Smooth muscle cell (in vitro differentiated cells): Measurements from ENCODE around the gene TEAD1. TPM values are rescaled to one million over a fixed set of nuclear protein-coding genes. Genes with fewer than 3 reads are reported as not detected.
A peak's percentile ranks its signal among the peaks of the same experiment; 100 is the strongest.

Experiments
- DNase-seq: peaks from one replicate; lab custom pipeline; 2025; ENCODE audit not compliant: unreplicated experiment; lab: John Stamatoyannopoulos, UW
- H2AFZ ChIP-seq: fragments of 200-600 bp; sonication (generic); 2 replicates; pipeline ENCODE4 v1.6.0; 2016; ENCODE audit warnings: antibody characterized with exemption, low read depth, mild to moderate bottlenecking
- H3F3A ChIP-seq: fragments of 200-600 bp; sonication (generic); 2 replicates; pipeline ENCODE4 v1.6.0; 2017; ENCODE audit warnings: antibody characterized with exemption, low read depth
- H3K27ac ChIP-seq: fragments of 200-600 bp; sonication (generic); 2 replicates; pipeline ENCODE4 v1.5.1; 2016; ENCODE audit warnings: low read depth, mild to moderate bottlenecking
- H3K27me3 ChIP-seq: fragments of 200-600 bp; sonication (generic); 2 replicates; pipeline ENCODE4 v1.6.1; 2016; ENCODE audit warnings: low read depth, mild to moderate bottlenecking
- H3K36me3 ChIP-seq: fragments of 200-600 bp; sonication (generic); 2 replicates; pipeline ENCODE4 v1.5.1; 2016; ENCODE audit warnings: low read depth
- H3K4me1 ChIP-seq: fragments of 200-600 bp; sonication (generic); 2 replicates; pipeline ENCODE4 v1.5.1; 2016; ENCODE audit warnings: low read depth
- H3K4me2 ChIP-seq: fragments of 200-600 bp; sonication (generic); 2 replicates; pipeline ENCODE4 v1.6.0; 2016; ENCODE audit warnings: mild to moderate bottlenecking
- H3K4me3 ChIP-seq: fragments of 200-600 bp; sonication (generic); 2 replicates; pipeline ENCODE4 v1.5.1; 2016; ENCODE audit warnings: mild to moderate bottlenecking
- H3K79me2 ChIP-seq: fragments of 200-600 bp; sonication (generic); 2 replicates; pipeline ENCODE4 v1.6.0; 2016; ENCODE audit warnings: low read depth, mild to moderate bottlenecking
- H3K9ac ChIP-seq: fragments of 200-600 bp; sonication (generic); 2 replicates; pipeline ENCODE4 v1.6.0; 2016; ENCODE audit warnings: low read depth
- H3K9me3 ChIP-seq: fragments of 200-600 bp; sonication (generic); replicated peaks from 2 replicates; pipeline ENCODE4 v1.5.1; 2016; ENCODE audit warnings: low read depth
- H4K20me1 ChIP-seq: fragments of 200-600 bp; sonication (generic); 2 replicates; pipeline ENCODE4 v1.6.0; 2016; ENCODE audit warnings: low read depth
- CTCF ChIP-seq: fragments of 200-600 bp; sonication (generic); IDR thresholded peaks from 2 replicates; pipeline ENCODE4 v1.5.1; 2017; ENCODE audit warnings: borderline replicate concordance, mild to moderate bottlenecking, antibody characterized with exemption; ENCODE audit not compliant: insufficient read depth, poor library complexity, severe bottlenecking
- WGBS: methylation state at CpG from one replicate; pipeline ENCODE4 v1.1.7; 2016; ENCODE audit warnings: low lambda C conversion rate; 5-methylcytosine and 5-hydroxymethylcytosine counted together
- polyA plus RNA-seq: library from polyadenylated mRNA; unstranded; fragments of >200 nt; fragmentation: Nextera tagmentation; extraction: Ambion mirVana; gene quantifications from 2 replicates; pipeline ENCODE4 v1.2.1, GENCODE V29; 2016
- total RNA-seq: library from RNA; depleted of rRNA; stranded (reverse); fragments of >200 nt; gene quantifications from 2 replicates; pipeline ENCODE4 v1.2.3, GENCODE V29; 2014

TEAD1 gene
- total and polyA plus RNA-seq, 2 experiments from 2014 or later = 63.0 to 181 TPM

- no peaks in the 10 kb centered on the region for H3K27me3 ChIP-seq
- WGBS = 6% methylated on average over 3 of the region's 3 CpGs
- no peak for TF ChIP-seq CTCF
- H3K9ac ChIP-seq = peak overlapping the region; percentile 55
- H4K20me1 ChIP-seq = peaks cover 65% of the 10 kb centered on the region
- peaks cover 30% of the 10 kb centered on the region for H3F3A ChIP-seq
- peaks cover 32% of the 10 kb centered on the region for H3K4me1 ChIP-seq
- no peaks in the 10 kb centered on the region for H3K9me3 ChIP-seq
- H2AFZ ChIP-seq = no peak overlapping the region
- H3K4me2 ChIP-seq = peak overlapping the region; percentile 77
- H3K4me3 ChIP-seq = no peak overlapping the region
- H3K79me2 ChIP-seq = peaks cover 100% of the 10 kb centered on the region
- H3K36me3 ChIP-seq = no peaks in the 10 kb centered on the region
- DNase-seq = no peak
- H3K27ac ChIP-seq = peak overlapping the region; percentile 72
Observed at GRCh38 chr11:12769834-12770345, 95.7 kb downstream of the TEAD1 start.

- Histone ChIP-seq H2AFZ (no peak overlapping the region), H3F3A (peaks cover 25% of the 10 kb centered on the region), H3K4me1 (peaks cover 32% of the 10 kb centered on the region), H3K4me2 (peak overlapping the region; percentile 77), H3K4me3 (no peak overlapping the region), H3K79me2 (peaks cover 100% of the 10 kb centered on the region), H4K20me1 (peaks cover 65% of the 10 kb centered on the region), H3K36me3 (no peaks in the 10 kb centered on the region), H3K9ac (peak overlapping the region; percentile 27), H3K9me3 (no peaks in the 10 kb centered on the region), H3K27me3 (no peaks in the 10 kb centered on the region), H3K27ac (peak overlapping the region; percentile 72)
- DNase-seq = no peak
- TF ChIP-seq CTCF = no peak
- 100% methylated on average over 1 of the region's 1 CpG for WGBS
Observed at GRCh38 chr11:12770435-12770834, 96.2 kb downstream of the TEAD1 start.

GRCh38 chr11:12770966-12771597 is 96.9 kb downstream of the TEAD1 start:
- peaks cover 32% of the 10 kb centered on the region for H3K4me1 ChIP-seq
- H3K27me3 ChIP-seq = no peaks in the 10 kb centered on the region
- 81% methylated on average over 8 of the region's 8 CpGs for WGBS
- peak overlapping the region; percentile 77 for H3K4me2 ChIP-seq
- peak overlapping the region; percentile 27 for H3K9ac ChIP-seq
- peaks cover 100% of the 10 kb centered on the region for H3K79me2 ChIP-seq
- peaks cover 22% of the 10 kb centered on the region for H3F3A ChIP-seq
- no peak for DNase-seq
- peak overlapping the region; percentile 72 for H3K27ac ChIP-seq
- no peak for TF ChIP-seq CTCF
- H3K36me3 ChIP-seq = no peaks in the 10 kb centered on the region
- H3K4me3 ChIP-seq = no peak overlapping the region
- H3K9me3 ChIP-seq = no peaks in the 10 kb centered on the region
- peaks cover 69% of the 10 kb centered on the region for H4K20me1 ChIP-seq
- no peak overlapping the region for H2AFZ ChIP-seq

GRCh38 chr11:12771875-12772274 is 97.7 kb downstream of the TEAD1 start:
- Histone ChIP-seq H3K9me3 (no peaks in the 10 kb centered on the region), H3K36me3 (no peaks in the 10 kb centered on the region), H3K4me2 (peak overlapping the region; percentile 77), H3K27ac (peak overlapping the region; percentile 72), H3K4me1 (peaks cover 32% of the 10 kb centered on the region), H3K27me3 (no peaks in the 10 kb centered on the region), H4K20me1 (peaks cover 74% of the 10 kb centered on the region), H3K79me2 (peaks cover 100% of the 10 kb centered on the region), H3K9ac (peak overlapping the region; percentile 27), H3K4me3 (no peak overlapping the region), H3F3A (peaks cover 22% of the 10 kb centered on the region), H2AFZ (no peak overlapping the region)
- no peak for TF ChIP-seq CTCF
- DNase-seq = no peak
- WGBS = 31% methylated on average over 2 of the region's 2 CpGs
